HepG2 (cell line): ENCODE results near the gene USB1. TPM values are rescaled to one million over a fixed set of nuclear protein-coding genes. Genes with fewer than 3 reads are reported as not detected.

Source experiments
- ATAC-seq: fragments of 200-7000 bp; cut with Tn5 transposase; 3 replicates; pipeline ENCODE4 v1.9.1; 2020; ENCODE audit warnings: mild to moderate bottlenecking, moderate library complexity
- BruUV-seq: library from RNA; stranded (reverse); fragments of 400-500 nt; replicated peaks from 2 replicates; lab custom pipeline; 2021; lab: Mats Ljungman, UMichigan
- CTCF ChIA-PET: fragments of 300-600 bp; formaldehyde crosslinking; extraction: SDS; loops from one replicate; lab custom pipeline; 2021; ENCODE audit warnings: low total read pairs, inconsistent platforms, low intra/inter-chr PET ratio; lab: Yijun Ruan, JAX
- POLR2A ChIA-PET: fragments of 350-600 bp; sonication (Branson Sonifier 250); formaldehyde crosslinking; loops from one replicate; lab custom pipeline; 2020; ENCODE audit warnings: antibody characterized with exemption, inconsistent platforms; lab: Yijun Ruan, JAX
- DNase-seq: peaks from one replicate; pipeline ENCODE4 v3.0.0-alpha.2; 2015; ENCODE audit warnings: low spot score
- FAIRE-seq: peaks from 3 replicates; lab custom pipeline; 2011; peaks lifted over from hg19 to GRCh38; lab: Jason Lieb, UNC
- H2AFZ ChIP-seq: one replicate; pipeline ENCODE4 v1.6.1; 2011; ENCODE audit warnings: low read length, inconsistent platforms
- H3K27ac ChIP-seq: fragments of 300-600 bp; 3 replicates; pipeline ENCODE4 v1.8.0; 2011; ENCODE audit warnings: mixed run types, mild to moderate bottlenecking, mixed read lengths, low read length, inconsistent platforms; ENCODE audit not compliant: insufficient read depth; ENCODE audit errors: extremely low read length
- H3K27me3 ChIP-seq, 2 experiments: fragments of 200-600 bp in 1 of 2; 2 replicates in 1 of 2; 3 replicates in 1 of 2; pipeline versions ENCODE4 v1.6.0 to v1.8.0; 2011; ENCODE audit warnings: low read length in 2 of 2, mild to moderate bottlenecking in 2 of 2, moderate library complexity in 2 of 2, inconsistent platforms in 1 of 2; ENCODE audit not compliant: insufficient read depth in 2 of 2, control insufficient read depth in 1 of 2
- H3K36me3 ChIP-seq, 2 experiments: fragments of 200-600 bp in 1 of 2; replicated peaks in 1 of 2; 2 replicates in 1 of 2; 3 replicates in 1 of 2; pipeline versions ENCODE4 v1.5.1 to v1.8.0; 2011; ENCODE audit warnings: low read length in 2 of 2, inconsistent platforms in 1 of 2; ENCODE audit not compliant: insufficient read depth in 2 of 2, control insufficient read depth in 1 of 2
- H3K4me1 ChIP-seq: 2 replicates; pipeline ENCODE4 v1.5.1; 2012; ENCODE audit warnings: low read length, inconsistent platforms; ENCODE audit not compliant: insufficient read depth
- H3K4me2 ChIP-seq: 2 replicates; pipeline ENCODE4 v1.6.0; 2011; ENCODE audit warnings: low read depth, low read length, inconsistent platforms
- H3K4me3 ChIP-seq, 3 experiments: fragments of 200-600 bp in 1 of 3; sonication (generic), shearing (Covaris generic) in 1 of 3; replicated peaks in 1 of 3; 2 replicates each; pipeline ENCODE4 v1.5.1; 2011 to 2016; ENCODE audit warnings: low read length in 3 of 3, inconsistent platforms in 2 of 3, low read depth in 2 of 3, mild to moderate bottlenecking in 2 of 3, control low read depth in 1 of 3, mixed read lengths in 1 of 3; ENCODE audit not compliant: insufficient read depth in 1 of 3
- H3K79me2 ChIP-seq: one replicate; pipeline ENCODE4 v1.6.1; 2011; ENCODE audit warnings: low read length, inconsistent platforms; ENCODE audit not compliant: insufficient read depth
- H3K9ac ChIP-seq: 2 replicates; pipeline ENCODE4 v1.6.0; 2011; ENCODE audit warnings: mild to moderate bottlenecking, low read depth, low read length, inconsistent platforms; ENCODE audit not compliant: insufficient read depth
- H3K9me3 ChIP-seq: 2 replicates; pipeline ENCODE4 v1.5.1; 2012; ENCODE audit warnings: mild to moderate bottlenecking, low read length
- H4K20me1 ChIP-seq: 2 replicates; pipeline ENCODE4 v1.6.0; 2011; ENCODE audit warnings: inconsistent platforms, mild to moderate bottlenecking, low read length, moderate library complexity; ENCODE audit not compliant: insufficient read depth
- BHLHE40 ChIP-seq: IDR thresholded peaks from 2 replicates; pipeline ENCODE4 v1.6.1; 2011; ENCODE audit warnings: low read length, improper control_type of control experiment
- EZH2 ChIP-seq: conservative IDR thresholded peaks from 2 replicates; pipeline ENCODE4 v1.6.1; 2012; ENCODE audit warnings: mild to moderate bottlenecking, low read depth, low read length, moderate library complexity
- HDAC1 ChIP-seq: sonication (generic); formaldehyde crosslinking; IDR thresholded peaks from 2 replicates; pipeline ENCODE4 v1.5.1; 2020; ENCODE audit warnings: mild to moderate bottlenecking, missing genetic modification reagents
- RAD51 ChIP-seq: fragments of 450-650 bp; IDR thresholded peaks from 2 replicates; pipeline ENCODE4 v1.6.1; 2016; ENCODE audit warnings: borderline replicate concordance
- SMAD3 ChIP-seq: sonication (generic); formaldehyde crosslinking; IDR thresholded peaks from 2 replicates; pipeline ENCODE4 v1.4.0; 2020; ENCODE audit warnings: missing genetic modification reagents
- ZNF343 ChIP-seq: sonication (generic); formaldehyde crosslinking; IDR thresholded peaks from 2 replicates; pipeline ENCODE4 v1.4.0; 2020; ENCODE audit warnings: mild to moderate bottlenecking, missing genetic modification reagents
- ZNF501 ChIP-seq: sonication (generic); formaldehyde crosslinking; IDR thresholded peaks from 2 replicates; pipeline ENCODE4 v1.5.1; 2020; ENCODE audit warnings: mild to moderate bottlenecking, moderate library complexity, missing genetic modification reagents
- ZNF598 ChIP-seq: sonication (generic); formaldehyde crosslinking; IDR thresholded peaks from 2 replicates; pipeline ENCODE4 v1.5.1; 2020; ENCODE audit warnings: mild to moderate bottlenecking, missing genetic modification reagents, borderline replicate concordance
- ZNF605 ChIP-seq: sonication (generic); formaldehyde crosslinking; IDR thresholded peaks from 2 replicates; pipeline ENCODE4 v1.8.0; 2022; ENCODE audit warnings: mild to moderate bottlenecking, missing genetic modification reagents
- ZNF687 ChIP-seq: sonication (generic); formaldehyde crosslinking; IDR thresholded peaks from 2 replicates; pipeline ENCODE4 v1.5.1; 2020; ENCODE audit warnings: mild to moderate bottlenecking, missing genetic modification reagents, moderate library complexity
- ZNF772 ChIP-seq: sonication (generic); formaldehyde crosslinking; IDR thresholded peaks from 2 replicates; pipeline ENCODE4 v1.5.0; 2020; ENCODE audit warnings: mild to moderate bottlenecking, missing genetic modification reagents
- ZNF792 ChIP-seq: IDR thresholded peaks from 2 replicates; pipeline ENCODE4 v1.6.1; 2016
- ZXDC ChIP-seq: sonication (generic); formaldehyde crosslinking; IDR thresholded peaks from 2 replicates; pipeline ENCODE4 v1.5.0; 2020; ENCODE audit warnings: mild to moderate bottlenecking, missing genetic modification reagents
- WGBS: methylation state at CpG from one replicate; pipeline ENCODE4 v1.1.6; 2017; ENCODE audit warnings: low lambda C conversion rate; 5-methylcytosine and 5-hydroxymethylcytosine counted together
- in situ Hi-C: cut with HindIII; loops from 2 replicates; pipeline ENCODE4 v1.10.0; 2017; ENCODE audit warnings: low pct_unique_long_range_greater_than_20kb; ENCODE audit not compliant: extremely low pct_ligation_motif_present
- intact Hi-C: fragments of 100-400 bp; cut with micrococcal nuclease; formaldehyde crosslinking; loops from one replicate; pipeline ENCODE4 v1.10.0; 2022; ENCODE audit not compliant: unreplicated experiment
- polyA plus RNA-seq, 8 experiments: library from polyadenylated mRNA; depleted of rRNA in 3 of 8; stranded (reverse) in 7 of 8; unstranded in 1 of 8; fragments of >200 nt; fragmentation: Illumina TruSeq in 4 of 8; extraction: Trizol in 4 of 8; gene quantifications; 2 replicates each; pipeline versions ENCODE4 v1.2.1 to v1.2.3, GENCODE V29; 2011 to 2016; ENCODE audit warnings: low read depth in 4 of 8, missing spikeins in 1 of 8, mixed read lengths in 1 of 8; ENCODE audit not compliant: insufficient read depth in 1 of 8
- total RNA-seq, 5 experiments: library from RNA; depleted of rRNA; stranded (reverse); fragments of >200 nt; fragmentation: Illumina TruSeq; extraction: Trizol; gene quantifications; 2 replicates each; pipeline ENCODE4 v1.2.3, GENCODE V29; 2016; ENCODE audit warnings: low read depth in 1 of 5
- TF ChIP-seq, protein P1 (sequence below): sonication (generic); formaldehyde crosslinking; IDR thresholded peaks from 2 replicates; pipeline ENCODE4 v1.4.0; 2020; ENCODE audit warnings: missing genetic modification reagents
- TF ChIP-seq, protein P2 (sequence below): sonication (generic); formaldehyde crosslinking; IDR thresholded peaks from 2 replicates; pipeline ENCODE4 v1.5.1; 2020; ENCODE audit warnings: missing genetic modification reagents, mild to moderate bottlenecking, borderline replicate concordance

Gene USB1
- total and polyA plus RNA-seq, 2 of the 13 experiments (the other 11 are each of a cell fraction or from before 2014, with no cell fraction given): 16.7 to 65.4 TPM

DNA sequence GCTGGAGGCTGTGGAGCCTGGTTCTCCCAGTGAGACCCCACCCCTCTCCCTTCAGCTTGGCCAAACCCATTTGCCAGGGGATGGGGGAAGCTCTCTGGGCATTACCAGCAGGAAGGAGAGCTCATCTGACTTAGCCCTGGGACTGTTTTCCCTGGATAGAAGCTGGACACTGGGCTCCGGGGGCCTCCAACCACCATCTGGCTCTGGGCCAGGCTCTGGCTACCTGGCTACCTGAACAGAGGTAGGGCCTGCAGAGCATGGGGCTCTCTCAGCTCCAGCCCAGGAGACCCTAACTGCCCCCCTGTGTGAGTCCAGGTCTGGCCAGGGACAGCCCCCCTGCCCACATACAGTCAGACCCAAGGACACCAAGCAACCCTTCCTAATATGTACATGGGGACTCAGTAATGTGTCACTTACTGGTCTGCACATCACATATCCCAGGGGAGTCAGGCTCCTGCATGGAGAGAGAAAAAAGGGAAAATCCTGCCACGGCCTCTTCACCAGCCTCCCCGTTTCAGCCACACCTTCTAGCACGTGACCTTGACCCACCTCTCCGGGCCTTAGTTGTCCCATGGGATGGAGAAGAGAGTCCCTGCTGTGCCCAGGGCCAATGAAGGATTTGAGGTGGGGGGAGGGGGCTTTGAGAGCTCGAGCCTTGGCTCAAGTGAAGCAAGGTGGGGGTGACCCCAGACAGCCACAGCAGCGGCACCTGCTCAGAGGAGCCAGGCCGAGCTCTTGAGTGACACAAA, 44.1 kb upstream of the USB1 start:
- H3K79me2 ChIP-seq: no peaks in the 10 kb centered on the region
- in situ Hi-C loops (no loop called here), intact Hi-C loops (no loop called here)
- ChIA-PET CTCF (no interaction called here), POLR2A (no interaction called here)
- H2AFZ ChIP-seq: no peak overlapping the region
- peak overlapping the region; percentile 43 for H3K4me2 ChIP-seq
- DNase-seq (no peak), FAIRE-seq (no peak), ATAC-seq (peak; percentile 4)
- H3K4me1 ChIP-seq: peaks cover 30% of the 10 kb centered on the region
- no TSS peak for BruUV-seq
- H3K27me3 ChIP-seq: peaks cover 5 to 61% of the 10 kb centered on the region in 2 experiments; a peak in 4 of 5 replicates
- peak overlapping the region in 1 of 3 experiments; percentile 39; a peak in 1 of 6 replicates for H3K4me3 ChIP-seq
- 16% methylated on average over 8 of the region's 8 CpGs for WGBS
- H3K9ac ChIP-seq: no peak overlapping the region
- H4K20me1 ChIP-seq: no peaks in the 10 kb centered on the region
- H3K9me3 ChIP-seq: no peaks in the 10 kb centered on the region
- no peak overlapping the region for H3K27ac ChIP-seq
- H3K36me3 ChIP-seq: no peaks in the 10 kb centered on the region
- TF ChIP-seq, protein P1, sequence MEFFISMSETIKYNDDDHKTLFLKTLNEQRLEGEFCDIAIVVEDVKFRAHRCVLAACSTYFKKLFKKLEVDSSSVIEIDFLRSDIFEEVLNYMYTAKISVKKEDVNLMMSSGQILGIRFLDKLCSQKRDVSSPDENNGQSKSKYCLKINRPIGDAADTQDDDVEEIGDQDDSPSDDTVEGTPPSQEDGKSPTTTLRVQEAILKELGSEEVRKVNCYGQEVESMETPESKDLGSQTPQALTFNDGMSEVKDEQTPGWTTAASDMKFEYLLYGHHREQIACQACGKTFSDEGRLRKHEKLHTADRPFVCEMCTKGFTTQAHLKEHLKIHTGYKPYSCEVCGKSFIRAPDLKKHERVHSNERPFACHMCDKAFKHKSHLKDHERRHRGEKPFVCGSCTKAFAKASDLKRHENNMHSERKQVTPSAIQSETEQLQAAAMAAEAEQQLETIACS (CRISPR knock-in tag): no peak
- TF ChIP-seq ZXDC (CRISPR knock-in tag) (no peak), SMAD3 (no peak), ZNF501 (CRISPR knock-in tag) (0 out of 2 replicates have a peak, but pooled peaks have one; percentile 8), ZNF687 (CRISPR knock-in tag) (peak; percentile 42; the same call in 1 of the 2 replicates), BHLHE40 (peak; percentile 49; the same call in 1 of the 2 replicates), RAD51 (no peak), ZNF772 (peak; percentile 34; the same call in 1 of the 2 replicates), EZH2 (no peak), ZNF605 (0 out of 2 replicates have a peak, but pooled peaks have one; percentile 36), ZNF792 (CRISPR knock-in tag) (peak; percentile 94; the same call in 1 of the 2 replicates), HDAC1 (no peak; the same call in 1 of the 2 replicates), ZNF343 (no peak), ZNF598 (CRISPR knock-in tag) (0 out of 2 replicates have a peak, but pooled peaks have one; percentile 21)
- TF ChIP-seq, protein P2, sequence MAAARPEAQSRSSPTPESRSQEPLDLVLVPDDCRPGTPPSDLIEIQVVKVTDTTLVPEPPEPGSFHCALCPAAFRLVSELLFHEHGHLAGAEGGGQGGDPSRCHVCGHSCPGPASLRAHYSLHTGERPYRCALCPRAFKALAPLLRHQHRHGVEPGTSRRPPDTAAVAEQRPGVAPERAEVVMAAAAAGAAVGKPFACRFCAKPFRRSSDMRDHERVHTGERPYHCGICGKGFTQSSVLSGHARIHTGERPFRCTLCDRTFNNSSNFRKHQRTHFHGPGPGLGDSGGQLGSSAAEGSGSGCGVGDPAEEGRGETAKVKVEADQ (CRISPR knock-in tag): 0 out of 2 replicates have a peak, but pooled peaks have one; percentile 29
